ENCODE results near the gene PSMB10.
"Not testable (repeated sequence)": the region's sequence is repeated elsewhere in the genome, so short reads cannot be mapped to it uniquely, and the experiment has no call there.

The PSMB10 gene

GRCh38 chr16:67940446-67941089 is 3.9 kb upstream of the PSMB10 start:
- TF ChIP-seq CTCF (IDR thresholded peaks at IDR 0.05; ENCODE audit: insufficient read depth, low read length, missing control alignments) = no peak
- CTCF ChIA-PET = interaction anchor here (0.7 to 4.3 kb wide), 11 partner anchors 8 to 272 kb away, joined by 3 to 34 read pairs (median 9); partner anchors contain the start of gene NRN1L
- POLR2A ChIA-PET = interaction anchor here (0.8 kb wide), 2 partner anchors 9 to 11 kb away, joined by 3 to 4 read pairs; no protein-coding TSS in a partner anchor
- H3K4me3 ChIP-seq (ENCODE audit: low read depth, low read length) = no peak overlapping the region
- no peak for DNase-seq (ENCODE audit: low read depth, low spot score)

- no peak for TF ChIP-seq CTCF (IDR thresholded peaks at IDR 0.05; ENCODE audit: insufficient read depth, low read length, missing control alignments)
- CTCF ChIA-PET = interaction anchor here (0.7 to 4.3 kb wide), 8 partner anchors 7 to 272 kb away, joined by 3 to 34 read pairs (median 9); partner anchors contain the start of gene NRN1L
- no peak overlapping the region for H3K4me3 ChIP-seq (ENCODE audit: low read depth, low read length)
- POLR2A ChIA-PET = interaction anchor here (1.1 kb wide), 1 partner anchor 8 kb away, joined by 3 read pairs; no protein-coding TSS in a partner anchor
- no peak for DNase-seq (ENCODE audit: low read depth, low spot score)
Observed at GRCh38 chr16:67939507-67940445, 3.1 kb upstream of the PSMB10 start.

GRCh38 chr16:67937713-67938112 is 1.1 kb upstream of the PSMB10 start:
- ChIA-PET POLR2A (interaction anchor here (0.8 kb wide), 1 partner anchor 10 kb away, joined by 6 read pairs; no protein-coding TSS in a partner anchor), CTCF (interaction anchor here (1.2 to 16.7 kb wide), 3 partner anchors 9 to 122 kb away, joined by 3 to 227 read pairs (median 6); no protein-coding TSS in a partner anchor)
- not testable (repeated sequence) for H3K4me3 ChIP-seq (ENCODE audit: low read depth, low read length); DNase-seq (ENCODE audit: low read depth, low spot score)

- TF ChIP-seq CTCF (IDR thresholded peaks at IDR 0.05; ENCODE audit: insufficient read depth, low read length, missing control alignments) = no peak
- no peak for DNase-seq (ENCODE audit: low read depth, low spot score)
- POLR2A ChIA-PET = interaction anchor here (0.8 to 1.8 kb wide), 3 partner anchors 11 to 23 kb away, joined by 3 to 11 read pairs (median 6); no protein-coding TSS in a partner anchor
- CTCF ChIA-PET = interaction anchor here (0.9 to 16.7 kb wide), 7 partner anchors 9 to 416 kb away, joined by 3 to 227 read pairs (median 6); partner anchors contain the start of gene NRN1L
- H3K4me3 ChIP-seq (ENCODE audit: low read depth, low read length) = peak overlapping the region; percentile 100
Observed at GRCh38 chr16:67936880-67937605, 393 bp upstream of the PSMB10 start.

- ChIA-PET CTCF (interaction anchor here (0.9 to 16.7 kb wide), 11 partner anchors 10 to 415 kb away, joined by 3 to 227 read pairs (median 5); partner anchors contain the start of gene NRN1L), POLR2A (interaction anchor here (0.8 to 2.5 kb wide), 14 partner anchors 11 to 263 kb away, joined by 3 to 11 read pairs (median 4); no protein-coding TSS in a partner anchor)
- peak overlapping the region; percentile 100 for H3K4me3 ChIP-seq (ENCODE audit: low read depth, low read length)
- DNase-seq (ENCODE audit: low read depth, low spot score) = peak; percentile 56
- TF ChIP-seq CTCF (IDR thresholded peaks at IDR 0.05; ENCODE audit: insufficient read depth, low read length, missing control alignments) = no peak
Observed at GRCh38 chr16:67935402-67936123, 1.1 kb downstream of the PSMB10 start.
